ENCODE measurements around the gene PHLDB3.

DNA sequence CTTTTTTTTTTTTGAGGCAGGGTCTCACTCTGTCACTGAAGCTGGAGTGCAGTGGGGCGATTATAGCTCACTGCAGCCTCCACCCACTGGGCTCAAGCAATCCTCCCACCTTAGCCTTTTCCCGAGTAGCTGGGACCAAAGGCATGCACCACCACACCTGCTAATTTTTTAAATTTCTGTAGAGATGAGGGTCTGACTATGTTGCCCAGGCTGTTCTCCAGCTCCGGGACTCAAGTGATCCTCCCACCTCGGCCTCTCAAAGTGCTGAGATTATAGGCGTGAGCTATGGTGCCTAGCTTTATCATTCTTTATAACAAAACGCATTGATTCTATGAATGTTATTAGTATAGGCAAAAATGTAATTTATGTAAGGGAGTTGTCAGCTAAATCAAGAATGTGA, 21.3 kb downstream of the PHLDB3 start:
- TF ChIP-seq EZH2 (IDR thresholded peaks at IDR 0.05; ENCODE audit: low read depth) = no peak
- TF ChIP-seq, protein P1, sequence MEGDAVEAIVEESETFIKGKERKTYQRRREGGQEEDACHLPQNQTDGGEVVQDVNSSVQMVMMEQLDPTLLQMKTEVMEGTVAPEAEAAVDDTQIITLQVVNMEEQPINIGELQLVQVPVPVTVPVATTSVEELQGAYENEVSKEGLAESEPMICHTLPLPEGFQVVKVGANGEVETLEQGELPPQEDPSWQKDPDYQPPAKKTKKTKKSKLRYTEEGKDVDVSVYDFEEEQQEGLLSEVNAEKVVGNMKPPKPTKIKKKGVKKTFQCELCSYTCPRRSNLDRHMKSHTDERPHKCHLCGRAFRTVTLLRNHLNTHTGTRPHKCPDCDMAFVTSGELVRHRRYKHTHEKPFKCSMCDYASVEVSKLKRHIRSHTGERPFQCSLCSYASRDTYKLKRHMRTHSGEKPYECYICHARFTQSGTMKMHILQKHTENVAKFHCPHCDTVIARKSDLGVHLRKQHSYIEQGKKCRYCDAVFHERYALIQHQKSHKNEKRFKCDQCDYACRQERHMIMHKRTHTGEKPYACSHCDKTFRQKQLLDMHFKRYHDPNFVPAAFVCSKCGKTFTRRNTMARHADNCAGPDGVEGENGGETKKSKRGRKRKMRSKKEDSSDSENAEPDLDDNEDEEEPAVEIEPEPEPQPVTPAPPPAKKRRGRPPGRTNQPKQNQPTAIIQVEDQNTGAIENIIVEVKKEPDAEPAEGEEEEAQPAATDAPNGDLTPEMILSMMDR (conservative IDR thresholded peaks at IDR 0.05) = no peak
